GM19395 (cell line): ENCODE data around the gene ADRA2A.

ENCODE experiments used
- ATAC-seq: cut with Tn5 transposase; IDR thresholded peaks from one replicate; pipeline ENCODE4 v1.9.1; 2021; ENCODE audit warnings: mild to moderate bottlenecking, moderate library complexity; ENCODE audit not compliant: unreplicated experiment

ADRA2A gene

DNA sequence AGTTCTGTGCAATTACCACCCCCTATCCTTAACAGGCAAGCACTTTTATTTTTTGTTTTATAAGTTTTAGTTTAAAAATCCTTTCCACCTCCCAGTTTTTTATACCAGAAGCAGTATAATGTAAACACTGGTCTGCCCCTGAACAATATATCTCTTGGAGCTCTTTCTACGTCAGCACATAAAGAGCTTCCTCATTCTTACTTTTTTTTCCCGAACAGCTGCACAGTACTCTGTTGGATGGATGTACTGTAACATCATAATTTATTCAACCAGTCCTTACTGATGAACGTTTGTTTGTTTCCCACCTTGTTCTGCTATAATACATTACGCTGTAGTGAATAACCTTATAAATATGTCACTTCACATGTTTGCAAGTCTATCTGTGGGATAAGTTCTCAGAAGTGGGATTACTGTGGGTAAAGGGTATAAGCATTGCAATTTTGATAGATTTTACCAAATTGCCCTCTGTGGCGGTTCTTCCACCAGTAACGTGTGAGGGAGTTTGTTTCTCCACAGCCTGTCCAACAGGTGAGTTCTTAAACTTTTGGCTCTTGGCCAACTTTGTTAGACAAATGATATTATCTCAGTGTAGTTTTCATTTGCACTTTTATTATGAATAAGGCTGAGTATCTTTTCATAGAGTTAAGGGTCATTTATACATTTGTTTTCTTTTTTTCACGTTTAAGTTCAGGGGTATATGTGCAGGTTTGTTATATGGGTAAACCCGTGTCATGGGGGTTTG, 32.8 kb downstream of the ADRA2A start:
- ATAC-seq = no peak

DNA sequence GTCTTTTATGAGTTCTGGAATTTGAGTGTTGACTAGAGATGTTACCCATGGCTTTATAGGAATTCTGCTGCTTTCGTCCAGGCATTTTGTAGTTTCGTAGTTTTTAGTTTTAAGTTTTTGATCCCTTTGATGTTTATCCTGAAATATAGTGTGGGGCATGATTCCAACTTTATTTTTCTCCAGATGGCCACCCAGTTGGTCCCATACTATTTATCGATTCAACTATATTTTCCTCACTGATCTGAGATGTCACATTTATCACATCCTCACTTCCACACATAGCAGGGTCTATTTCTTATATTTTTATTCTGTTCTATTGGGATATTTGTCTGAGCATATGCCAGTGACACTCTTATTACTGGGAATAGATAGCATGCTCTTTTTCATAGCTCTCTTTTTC, 33.9 kb downstream of the ADRA2A start:
- no peak for ATAC-seq

DNA sequence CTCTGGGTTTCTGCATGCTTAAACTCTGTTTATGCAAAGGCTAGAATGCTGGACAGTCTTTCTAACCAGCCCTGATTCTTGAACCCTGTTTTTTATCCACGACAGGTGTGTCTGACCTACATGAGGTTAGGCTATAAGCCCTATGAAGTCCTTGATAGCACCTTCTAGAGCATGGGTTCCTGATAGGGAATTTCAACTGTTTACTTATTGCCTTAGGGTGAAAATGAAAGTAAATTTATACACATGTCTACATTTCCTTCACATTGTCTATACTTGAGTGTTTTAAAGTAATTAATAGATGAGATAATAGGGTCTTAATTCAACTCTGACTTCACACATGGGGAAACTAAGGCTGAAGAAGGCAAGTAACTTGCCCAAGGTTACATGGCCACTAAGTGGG, 35.5 kb downstream of the ADRA2A start:
- no peak for ATAC-seq

DNA sequence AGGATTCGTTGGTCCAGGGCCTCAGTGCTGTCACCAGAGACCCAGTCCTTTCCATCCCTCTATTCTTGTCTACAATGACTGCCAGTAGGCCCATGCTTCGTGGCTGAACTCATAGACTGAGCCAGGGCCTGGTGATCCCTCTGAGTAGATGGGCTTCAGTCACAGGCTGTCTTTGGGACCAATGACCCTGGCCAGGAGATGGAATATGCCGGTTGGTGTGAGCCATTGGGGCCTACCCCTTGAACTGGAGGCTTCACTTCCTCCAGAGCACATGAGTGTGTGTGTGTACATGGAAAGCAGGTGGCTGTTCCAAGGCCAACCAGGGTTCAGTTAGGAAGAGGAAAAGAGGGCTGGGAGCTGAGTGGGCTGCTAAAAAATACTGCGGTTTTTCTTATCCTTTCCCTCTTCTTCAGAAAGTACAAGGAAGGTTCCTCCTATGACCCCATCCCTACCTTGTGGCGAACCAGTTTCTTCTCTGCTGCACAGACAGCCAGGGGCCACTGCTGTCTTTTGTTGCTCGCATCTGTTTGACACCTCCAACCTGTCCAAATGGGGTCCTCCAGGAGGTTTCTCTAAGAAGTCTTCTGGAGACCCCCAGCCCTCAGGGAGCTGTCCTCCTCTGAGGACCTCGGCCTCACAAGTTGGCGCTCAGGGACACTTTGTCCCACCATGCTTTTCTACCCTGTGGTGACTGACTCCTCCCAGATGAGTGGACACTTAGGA, 36.6 kb downstream of the ADRA2A start:
- ATAC-seq = no peak

DNA sequence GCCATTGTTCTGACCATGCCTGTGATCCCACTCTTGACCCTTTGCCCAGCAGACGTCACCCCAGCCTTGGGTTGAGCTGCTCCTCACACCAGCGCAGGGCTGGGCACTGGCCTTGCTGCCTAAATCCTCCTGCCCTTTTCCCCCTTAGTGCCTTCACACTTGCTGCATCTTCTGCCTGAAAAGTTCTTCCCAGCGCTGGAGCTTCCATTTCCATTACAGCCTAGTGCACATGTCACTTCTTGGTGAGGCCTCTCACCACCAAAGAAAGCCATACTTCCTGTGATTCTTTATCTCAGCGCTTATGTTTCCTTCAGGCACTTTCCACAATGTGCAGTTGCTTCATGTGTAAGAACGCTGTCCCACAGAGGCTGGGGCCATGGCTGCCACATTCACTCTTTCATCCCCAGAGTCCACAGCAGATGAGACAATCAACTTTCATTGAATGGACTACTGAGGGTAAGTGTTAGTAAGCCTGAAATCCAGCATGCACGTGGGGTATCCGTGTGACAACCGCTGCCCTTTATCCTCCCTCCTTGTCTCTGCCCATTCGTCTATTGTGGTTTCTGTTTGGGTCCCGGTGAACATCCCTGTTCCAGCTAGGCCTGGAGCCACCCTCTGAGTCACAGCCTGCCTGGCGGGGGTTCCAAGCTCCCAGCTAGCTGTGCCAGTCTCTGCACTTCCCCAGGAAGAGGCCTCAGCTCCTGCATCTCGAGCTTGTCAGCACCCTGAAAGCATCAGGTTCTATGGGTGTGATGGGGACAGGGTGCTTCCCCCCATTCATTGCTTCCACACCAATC, 37.3 kb downstream of the ADRA2A start:
- no peak for ATAC-seq

DNA sequence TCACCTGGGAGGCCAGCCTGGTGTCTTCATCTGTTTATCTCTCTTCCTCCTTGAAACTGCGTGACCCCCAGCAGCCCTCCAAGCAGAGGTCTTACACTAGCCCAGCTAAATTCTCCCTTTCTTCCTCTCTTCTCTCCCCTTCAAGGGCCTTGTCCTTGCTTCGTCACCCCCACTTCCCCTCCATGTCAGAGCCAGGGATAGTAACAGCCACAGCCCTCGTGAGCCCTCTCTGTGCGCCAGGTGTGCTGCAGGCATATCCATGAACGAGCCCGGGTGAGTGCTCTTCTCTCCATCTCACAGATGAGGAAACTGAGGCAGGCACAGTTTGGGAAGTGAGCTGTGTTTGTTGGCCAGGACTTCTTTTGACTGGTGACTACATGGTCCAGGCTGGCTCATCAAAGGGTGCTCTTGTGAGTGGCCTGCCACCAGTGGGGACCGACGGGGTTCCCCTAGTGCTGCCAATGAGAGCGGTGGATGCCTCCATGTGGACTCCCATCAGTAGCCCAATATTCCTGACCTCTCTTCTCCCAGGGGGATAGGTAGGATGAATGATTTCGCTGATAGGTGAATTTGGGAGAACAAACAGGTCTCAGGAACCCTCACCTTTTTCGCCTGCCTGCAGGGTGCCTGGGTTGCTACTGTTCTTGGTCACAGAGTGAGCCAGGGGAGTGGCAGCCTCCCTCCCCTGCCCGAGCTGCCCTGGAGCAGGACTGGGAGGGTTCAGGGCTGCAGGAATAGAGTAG, 38.1 kb downstream of the ADRA2A start:
- ATAC-seq = no peak

DNA sequence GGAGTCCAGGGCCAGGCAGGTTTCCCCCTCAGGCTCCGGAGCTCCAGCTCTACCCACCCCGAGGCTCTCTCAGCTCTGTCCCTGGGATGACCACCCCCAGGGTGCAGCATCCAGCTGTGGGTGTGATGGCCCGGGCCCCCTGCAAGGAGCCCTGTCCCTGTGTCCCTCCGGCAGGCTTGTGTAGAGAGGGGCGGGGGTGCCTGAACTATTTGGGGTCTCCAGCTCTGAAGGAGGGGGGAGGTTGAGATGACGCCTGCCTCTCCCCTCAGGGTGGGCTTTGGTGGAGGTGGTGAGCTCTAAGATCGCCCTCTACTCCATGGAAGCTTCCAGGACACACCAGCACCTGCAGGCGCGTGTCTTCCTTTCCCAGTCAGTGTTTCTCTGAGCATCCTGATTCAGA, 39.4 kb downstream of the ADRA2A start:
- ATAC-seq = no peak

DNA sequence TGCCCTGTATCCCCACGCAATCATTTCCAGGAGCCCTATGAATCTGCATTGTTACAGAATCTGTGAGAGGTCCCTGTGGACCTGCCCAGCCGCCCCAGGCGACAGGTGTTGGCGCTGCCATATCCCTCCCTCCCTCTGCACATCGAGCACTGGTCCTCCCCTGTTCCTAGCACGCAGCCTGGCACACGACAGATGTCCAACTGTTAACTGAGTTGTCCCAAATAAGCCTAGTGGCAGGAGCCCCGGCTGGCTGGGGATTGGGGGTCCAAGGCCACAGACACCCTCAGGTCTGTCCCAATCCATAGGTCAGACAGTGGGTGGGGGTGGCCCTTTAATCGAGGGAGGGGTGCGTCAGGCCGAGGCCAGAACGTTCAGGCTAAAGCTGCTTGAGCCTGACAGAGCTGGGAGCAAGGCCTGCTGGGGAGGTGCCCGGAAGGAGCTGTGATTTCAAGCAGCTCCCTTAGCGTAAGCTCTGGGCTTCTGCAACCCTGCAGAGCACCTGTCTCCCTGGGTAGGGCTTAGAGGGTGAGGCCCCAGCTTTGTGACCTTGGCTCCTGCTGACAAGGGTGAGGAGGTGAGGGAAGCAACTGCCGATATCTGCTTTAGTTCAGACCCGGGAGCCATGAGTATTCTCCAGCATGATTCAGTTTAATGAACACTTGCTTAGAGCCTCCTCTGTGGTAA, 40.1 kb downstream of the ADRA2A start:
- no peak for ATAC-seq

DNA sequence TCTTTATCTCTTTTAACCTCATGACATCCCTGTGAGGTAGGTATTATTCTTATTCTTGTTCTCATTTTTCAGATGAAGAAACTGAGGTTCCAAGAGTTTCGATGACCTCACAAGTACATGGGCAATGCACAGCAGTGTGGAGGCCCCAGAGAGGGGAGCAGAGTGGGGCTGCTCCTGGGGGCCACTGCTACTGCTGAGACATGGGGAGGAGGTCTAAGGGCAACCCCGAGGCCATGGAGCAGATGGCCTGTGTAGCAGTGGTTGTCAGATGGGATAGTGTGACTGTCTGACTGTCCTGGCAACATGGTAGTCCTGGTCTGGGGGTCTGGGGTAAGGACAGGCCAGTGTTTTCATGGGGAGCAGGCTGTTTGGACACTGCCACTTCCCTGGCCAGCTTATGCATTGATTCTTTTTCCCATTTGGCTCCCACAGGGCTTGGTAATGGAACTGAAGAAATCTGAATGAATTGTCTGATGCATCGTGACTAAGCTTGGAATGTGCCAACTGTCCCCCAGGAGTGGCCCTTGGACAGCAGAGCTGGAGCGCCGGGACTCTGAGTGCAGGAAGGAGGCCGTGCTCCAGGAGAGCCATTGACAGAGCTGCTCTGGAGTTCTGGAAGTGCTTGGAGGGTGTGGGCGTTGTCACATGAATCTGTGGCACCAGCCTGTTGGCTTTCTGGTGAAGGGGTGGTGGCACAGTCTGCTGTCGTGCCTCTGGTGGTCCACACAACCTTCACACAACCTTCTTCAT, 40.9 kb downstream of the ADRA2A start:
- ATAC-seq = no peak

DNA sequence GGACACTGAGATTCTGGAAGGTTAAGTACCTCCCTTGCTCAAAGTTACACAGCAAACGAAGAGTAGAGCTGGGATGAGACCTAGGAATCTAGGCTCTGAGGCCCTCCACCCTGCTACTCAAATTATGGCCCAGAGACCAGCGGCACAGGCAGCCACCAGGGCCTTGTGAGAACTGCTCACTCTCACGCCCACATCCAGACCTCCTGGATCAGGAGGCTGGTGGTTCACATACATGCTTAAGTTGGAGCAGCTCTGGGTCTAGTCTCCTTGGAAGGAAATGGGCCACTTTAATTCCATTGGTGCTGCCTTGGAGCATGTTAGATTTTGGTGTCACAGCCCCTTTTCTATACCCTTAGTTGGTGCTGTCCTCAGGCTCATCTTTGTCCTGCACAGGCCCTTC, 41.9 kb downstream of the ADRA2A start:
- no peak for ATAC-seq

DNA sequence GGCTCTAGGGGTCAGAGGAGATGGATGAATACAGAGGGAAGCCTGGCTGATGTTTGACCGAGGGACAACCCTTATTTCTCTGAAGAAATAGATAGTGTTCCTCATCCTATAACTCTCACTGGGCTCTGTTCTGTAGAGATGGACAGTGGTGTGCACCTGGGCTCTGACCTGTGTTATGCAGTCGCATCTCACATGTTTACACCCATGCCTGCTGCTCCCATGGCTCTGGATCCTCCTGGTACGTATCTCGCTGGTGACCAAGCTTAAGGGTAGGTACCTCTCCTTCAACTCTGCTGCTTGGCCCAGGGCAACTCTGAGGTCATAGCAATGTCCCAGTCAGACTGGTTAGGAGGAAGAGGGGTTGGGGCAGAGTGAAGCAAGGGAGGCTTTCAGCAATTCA, 42.8 kb downstream of the ADRA2A start:
- no peak for ATAC-seq

DNA sequence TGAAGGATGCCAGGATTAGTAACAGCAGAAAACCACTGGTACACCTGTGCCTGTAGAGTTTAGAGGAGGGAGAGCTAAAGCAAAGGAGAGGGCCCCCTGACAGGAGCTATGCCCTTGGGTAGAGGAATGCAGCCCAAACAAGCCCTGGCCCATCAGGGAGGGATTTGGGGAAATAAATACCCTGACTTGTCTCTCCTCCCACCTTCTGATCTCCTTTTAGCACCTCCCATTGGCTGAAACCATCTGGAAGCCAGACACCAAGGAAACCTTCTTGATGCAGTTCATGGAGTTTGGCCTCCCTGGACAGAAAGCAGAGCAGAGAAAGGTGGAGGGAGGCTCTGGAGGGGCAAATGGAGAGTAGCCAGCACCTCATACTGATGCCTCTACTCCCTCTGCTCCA, 45.3 kb downstream of the ADRA2A start:
- ATAC-seq = no peak

DNA sequence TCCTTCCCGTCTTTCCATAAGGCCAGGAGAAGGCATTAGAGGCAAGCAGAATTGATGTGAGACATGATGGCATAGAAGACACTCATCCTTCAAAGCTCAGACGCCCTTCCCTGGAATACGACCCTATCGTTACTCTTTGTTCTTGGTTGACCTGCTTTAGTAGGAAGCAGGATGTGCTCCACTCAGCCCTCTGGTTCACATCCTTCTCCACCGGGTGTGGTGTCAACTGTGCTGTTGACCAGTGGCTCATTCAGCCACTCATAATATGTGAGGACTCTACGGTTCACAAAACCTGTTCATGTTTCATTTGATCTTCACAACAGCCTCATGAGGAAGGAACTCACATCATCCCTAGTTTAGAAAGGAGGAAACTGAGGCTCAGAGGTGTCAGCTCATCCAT, 47.1 kb downstream of the ADRA2A start:
- ATAC-seq = no peak

DNA sequence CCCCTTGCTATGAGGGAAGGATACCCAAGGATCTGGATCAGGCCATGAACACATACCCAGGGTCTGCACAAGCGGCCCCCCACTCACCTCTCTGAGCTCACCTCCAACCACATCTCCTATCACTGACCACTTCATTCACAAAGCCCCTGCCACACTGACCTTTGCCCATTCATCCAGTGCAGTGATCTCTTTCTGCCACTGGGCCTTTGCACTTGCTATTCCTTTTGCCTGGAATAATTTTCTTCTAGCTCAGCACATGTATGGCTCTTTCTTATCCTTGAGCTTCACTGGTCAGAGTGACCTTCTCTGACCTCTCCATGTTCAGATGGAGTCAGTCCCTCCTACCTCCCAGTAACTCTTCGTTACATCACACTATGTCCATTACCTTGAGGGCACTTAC, 48.3 kb downstream of the ADRA2A start:
- no peak for ATAC-seq

DNA sequence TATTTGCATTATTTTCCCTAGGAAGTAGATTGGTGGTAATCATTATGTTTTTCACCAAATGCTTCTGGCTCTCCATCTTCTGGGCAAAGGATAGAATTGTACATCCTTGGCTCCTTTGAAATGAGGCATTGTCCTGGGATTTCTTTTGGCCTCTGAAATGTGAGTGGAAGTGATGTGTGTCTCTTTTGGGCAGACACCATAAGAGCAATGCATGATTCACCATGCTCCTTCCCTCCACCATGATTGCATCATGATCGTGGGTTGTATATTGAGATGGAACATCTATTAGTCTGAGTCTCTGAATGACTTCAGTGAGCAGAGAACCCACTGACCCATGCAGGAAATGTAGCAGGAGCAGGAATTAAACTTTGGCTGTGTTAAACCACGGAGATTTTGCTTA, 49.2 kb downstream of the ADRA2A start:
- ATAC-seq = no peak

DNA sequence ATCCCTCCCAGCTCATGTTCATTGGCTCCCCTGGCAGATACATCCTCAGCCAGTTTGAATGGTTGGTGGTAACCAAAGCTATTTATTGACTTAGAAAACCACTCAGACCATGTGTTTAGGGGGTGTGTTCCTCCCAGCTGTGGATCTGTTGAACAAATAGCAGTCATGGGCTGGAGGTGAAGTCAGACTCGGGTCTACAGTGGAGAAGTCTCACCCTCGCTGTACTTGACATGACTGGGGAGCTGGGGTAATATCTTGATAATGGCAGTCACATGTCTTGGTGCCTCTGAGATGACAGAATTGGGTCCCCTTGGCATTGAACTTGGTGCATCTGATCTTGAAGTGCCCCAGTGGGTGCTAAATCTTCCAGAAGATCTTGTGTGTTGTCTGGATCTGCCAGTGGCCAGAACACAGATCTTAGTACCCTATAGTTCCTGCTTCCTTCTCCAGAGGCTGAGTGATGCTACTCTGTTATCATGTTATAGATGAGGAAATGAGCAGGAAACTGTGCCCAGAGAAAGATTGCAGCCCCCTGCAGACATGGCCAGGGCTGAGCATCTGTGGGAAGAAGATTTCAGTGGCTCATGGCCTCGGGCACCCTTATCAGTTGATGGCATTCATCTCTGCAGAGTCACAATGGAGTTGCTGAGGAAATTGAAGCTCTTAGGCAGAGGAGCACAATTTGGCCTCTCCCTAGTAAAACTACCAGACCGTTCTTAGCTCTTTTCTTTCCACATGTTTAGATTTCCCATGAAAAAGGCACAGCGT, 50.4 kb downstream of the ADRA2A start:
- ATAC-seq = no peak

DNA sequence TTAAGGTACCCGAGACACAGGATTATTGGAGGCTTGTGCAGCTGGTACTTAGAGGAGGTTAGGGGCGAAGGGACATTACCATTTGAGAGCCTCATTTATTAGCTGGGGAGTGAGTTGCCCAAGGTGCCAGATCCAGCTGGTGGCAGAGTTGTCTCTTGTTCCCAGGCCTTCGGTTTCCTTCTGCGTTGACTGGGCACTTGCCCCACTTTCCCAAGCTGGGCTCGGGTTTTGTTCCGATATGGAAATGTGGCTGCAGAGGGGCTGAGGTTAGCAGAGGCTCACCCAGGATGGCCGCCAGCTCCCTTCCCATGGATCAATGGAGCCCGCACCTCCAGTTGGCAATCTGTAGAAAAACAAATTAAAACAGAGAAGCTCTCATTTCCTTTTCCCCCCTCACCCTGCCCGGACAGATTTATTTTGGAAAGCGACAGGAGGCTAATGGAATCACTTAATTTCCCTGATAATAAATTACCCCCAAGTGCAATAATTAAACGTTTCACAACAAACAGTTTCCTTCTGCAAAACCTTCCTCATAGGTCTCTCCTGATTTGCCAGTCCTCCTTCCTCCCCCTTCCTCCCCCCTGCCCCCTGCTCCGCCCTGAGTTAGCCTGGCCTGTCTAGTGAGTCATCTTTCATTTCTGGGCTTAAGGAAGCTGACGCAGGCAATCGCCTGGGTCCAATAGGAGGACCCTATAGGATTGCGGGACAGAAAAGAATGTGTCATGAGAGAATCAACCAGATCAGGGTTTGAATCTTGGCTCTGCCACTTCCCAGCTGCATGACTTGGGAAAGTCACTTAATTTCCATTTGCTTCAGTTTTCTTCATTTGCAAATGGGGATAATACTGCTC, 51.7 kb downstream of the ADRA2A start:
- no peak for ATAC-seq

DNA sequence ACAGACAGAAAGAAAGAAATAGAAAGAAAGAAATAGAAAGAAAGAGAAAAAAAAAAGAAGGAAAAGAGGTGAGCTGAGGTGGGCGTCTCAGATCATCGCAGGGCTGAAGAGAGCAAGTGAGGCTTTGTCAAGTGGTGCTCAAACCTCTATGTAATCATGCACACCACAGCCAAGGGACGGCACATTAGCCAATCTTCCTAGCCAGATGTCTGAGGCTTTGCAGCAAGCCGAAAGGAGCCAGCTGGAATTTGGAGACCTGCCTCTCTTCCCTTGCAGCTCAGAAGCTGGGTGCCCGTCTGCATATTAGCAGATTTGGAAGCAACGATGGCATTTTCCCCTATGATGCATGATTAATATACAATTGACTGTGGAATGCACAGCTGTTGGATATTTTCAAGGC, 52.5 kb downstream of the ADRA2A start:
- no peak for ATAC-seq
